T-helper 2 cell (primary cell): ENCODE measurements around the gene OR10K1.
"Not testable (repeated sequence)": the region's sequence is repeated elsewhere in the genome, so short reads cannot be mapped to it uniquely, and the experiment has no call there.

Experiments
- DNase-seq, 5 experiments: peaks; one replicate each; pipeline versions ENCODE4 v3.0.0 to v3.0.0-alpha.2; 2012 to 2022
- total RNA-seq, 2 donors: gene quantifications; one replicate each; lab custom pipeline; 2026; lab: John Stamatoyannopoulos, UW

OR10K1 gene, protein sequence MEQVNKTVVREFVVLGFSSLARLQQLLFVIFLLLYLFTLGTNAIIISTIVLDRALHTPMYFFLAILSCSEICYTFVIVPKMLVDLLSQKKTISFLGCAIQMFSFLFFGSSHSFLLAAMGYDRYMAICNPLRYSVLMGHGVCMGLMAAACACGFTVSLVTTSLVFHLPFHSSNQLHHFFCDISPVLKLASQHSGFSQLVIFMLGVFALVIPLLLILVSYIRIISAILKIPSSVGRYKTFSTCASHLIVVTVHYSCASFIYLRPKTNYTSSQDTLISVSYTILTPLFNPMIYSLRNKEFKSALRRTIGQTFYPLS
- total RNA-seq, result 0 reads per million in 2 donors

DNA sequence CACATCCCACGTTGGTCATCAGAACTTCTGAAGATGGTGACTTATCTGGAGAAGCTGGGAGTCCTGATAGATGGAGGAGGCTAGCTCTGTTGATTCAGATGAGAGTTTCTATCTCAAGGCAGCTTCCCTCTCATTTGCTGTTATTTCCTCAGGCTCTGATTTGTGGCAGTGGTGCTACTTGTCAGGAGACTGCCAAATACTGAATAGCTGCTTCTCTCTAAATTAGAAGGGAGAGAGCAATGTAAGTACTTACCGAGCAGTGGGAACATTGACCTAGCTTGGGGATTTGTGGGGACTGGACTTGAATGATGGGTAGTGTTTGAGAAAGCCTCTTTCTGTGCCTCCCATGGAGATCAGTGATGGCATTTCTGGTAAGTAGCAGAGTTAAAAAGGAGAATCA, at the start of gene OR10K1:
OR10K1 (plus strand) TSS at position 301 of the 400 bp plus-strand sequence. CDS start 3,728 bp downstream, outside the sequence.
- DNase-seq, result no peak

DNA sequence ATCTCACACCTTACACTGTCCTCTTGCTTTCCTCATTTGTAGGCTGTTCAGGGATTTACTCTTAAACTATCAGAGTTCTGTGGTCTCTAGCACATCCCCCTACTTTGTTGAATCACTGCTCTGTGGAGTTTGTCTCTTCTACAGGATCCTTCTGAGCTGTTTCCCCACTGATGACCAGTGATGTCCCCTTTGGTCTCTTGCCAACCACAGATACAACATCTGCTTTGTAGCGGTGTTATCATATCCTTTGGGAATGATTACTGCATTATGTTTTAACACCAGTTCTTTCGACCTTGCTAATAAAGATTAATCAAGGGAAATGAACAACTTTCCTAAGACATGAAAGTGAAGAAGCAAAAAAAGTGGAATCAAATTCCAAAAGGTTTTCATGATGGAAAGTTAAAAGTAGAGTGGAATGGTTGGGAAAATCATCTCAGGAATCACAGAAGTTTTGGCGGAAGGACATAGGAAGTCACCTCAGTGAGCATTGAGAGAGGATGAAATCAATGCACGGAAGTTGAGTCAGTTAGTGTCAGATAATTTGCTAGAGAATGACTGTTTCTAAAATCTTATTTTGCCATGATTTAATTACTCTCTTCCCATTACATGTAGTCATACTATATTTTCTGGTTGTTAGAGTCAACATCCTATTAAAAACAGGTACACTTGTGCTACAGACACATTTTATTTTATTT, 46.8 kb upstream of the OR10K1 start:
- DNase-seq, result no peak

DNA sequence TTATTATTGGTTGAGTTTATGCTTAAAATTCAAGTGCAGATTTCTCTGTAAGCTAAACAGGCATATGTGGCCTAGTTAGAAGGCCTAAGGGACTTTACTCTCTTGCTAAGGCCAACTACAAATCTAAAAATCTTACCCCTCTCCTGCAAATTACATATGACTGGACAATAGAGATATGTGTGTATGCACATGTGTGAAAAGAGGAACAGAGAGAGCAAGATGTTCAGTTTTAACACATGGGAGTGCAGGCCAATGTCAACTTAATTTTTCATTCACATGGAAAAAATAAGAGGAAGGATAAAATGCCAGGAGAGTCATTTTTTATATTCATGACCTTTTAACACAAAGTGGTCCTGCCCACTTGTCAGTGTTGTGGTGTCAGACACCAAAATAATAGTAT, 44.0 kb upstream of the OR10K1 start:
- no peak for DNase-seq

DNA sequence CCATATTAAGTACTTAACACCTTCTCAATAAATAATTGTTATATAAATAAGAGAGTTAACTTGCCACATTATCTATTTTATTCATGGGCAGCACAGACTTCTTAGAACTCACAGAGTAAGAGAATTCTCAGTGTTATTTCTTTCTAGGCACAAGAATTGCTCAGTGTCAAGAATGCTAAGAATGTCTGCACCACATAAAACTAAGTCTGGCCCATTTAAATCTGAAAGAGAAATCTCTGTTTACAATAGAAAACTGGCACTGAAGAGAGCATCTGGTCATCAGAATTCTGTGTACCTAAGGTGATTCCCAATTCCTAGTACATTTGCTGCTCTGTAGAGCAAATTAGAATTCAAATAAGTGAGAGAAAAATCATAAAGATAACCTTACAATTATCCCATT, 39.4 kb upstream of the OR10K1 start:
- no peak for DNase-seq

DNA sequence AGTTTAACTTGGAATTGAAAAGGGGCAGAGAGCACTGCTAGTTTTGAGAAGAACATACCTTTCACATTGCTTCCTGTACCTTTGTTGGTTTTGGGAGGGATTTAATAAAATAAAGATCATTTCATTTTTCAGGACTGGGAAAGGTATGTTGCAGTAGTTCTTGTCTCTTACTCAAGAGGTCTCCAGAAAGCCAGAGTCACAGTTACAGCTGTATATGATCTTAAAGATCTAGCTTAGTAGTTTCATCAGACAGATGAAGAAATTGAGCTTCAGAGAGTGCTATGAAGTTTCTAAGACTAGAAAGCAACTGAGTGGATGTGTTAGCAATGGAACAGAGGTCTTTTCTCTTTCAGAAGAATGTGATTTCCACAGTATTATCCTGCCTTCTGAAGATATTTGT, 36.6 kb upstream of the OR10K1 start:
- no peak for DNase-seq

DNA sequence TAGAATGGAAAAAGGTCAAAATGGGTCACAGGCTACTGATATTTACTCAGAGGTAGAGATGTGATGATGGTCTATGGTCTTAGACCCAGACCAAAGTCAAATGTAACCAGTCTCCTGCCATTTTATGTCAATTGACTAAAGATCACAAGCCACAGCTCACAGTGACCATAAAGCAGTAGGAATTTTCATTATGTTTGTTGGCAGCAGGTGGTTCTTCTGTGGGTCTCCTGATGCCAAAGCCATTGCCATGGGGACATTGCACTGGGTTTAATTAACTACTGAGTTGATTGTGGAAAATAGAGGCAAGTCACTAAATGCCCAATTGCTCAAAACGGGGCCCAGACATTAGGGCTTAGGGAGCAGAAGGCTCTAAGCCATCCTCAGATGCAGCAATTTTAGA, 35.5 kb upstream of the OR10K1 start, which contains the start of gene OR10K2:
OR10K2 (minus strand) TSS at position 101 of the 400 bp plus-strand sequence. CDS start 5,371 bp downstream, outside the sequence.
- DNase-seq, result no peak

DNA sequence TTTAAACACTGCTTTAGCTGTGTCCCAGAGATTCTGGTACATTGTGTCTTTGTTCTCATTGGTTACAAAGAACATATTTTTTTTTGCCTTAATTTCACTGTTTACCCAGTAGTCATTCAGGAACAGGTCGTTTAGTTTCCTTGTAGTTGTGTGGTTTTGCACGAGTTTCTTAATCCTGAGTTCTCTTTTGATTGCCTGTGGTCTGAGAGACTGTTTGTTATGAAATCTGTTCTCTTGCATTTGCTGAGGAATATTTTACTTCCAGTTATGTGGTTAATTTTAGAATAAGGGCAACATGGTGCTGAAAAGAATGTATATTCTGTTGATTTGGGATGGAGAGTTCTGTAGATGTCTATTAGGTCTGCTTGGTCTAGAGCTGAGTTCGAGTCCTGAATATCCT, 31.5 kb upstream of the OR10K1 start:
- not testable (repeated sequence) for DNase-seq

DNA sequence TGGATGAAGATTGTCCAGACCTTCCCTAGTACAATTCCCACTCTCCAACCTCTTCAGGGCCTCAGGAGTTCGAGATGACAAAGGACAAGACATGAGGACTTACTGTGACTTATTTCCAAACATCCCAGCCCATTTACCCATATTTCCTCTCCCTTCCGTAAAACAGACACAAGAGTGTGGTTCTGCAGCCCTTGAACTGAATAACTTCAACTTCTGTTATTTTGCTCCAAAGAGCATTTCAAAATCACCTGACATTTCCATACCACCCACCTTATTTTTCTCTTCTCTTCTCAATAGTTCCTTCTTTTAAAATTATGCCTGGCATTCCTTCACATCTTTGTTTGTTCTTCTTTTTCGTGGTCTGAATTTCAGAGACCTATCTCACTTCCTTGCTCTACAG, 26.9 kb upstream of the OR10K1 start:
- no peak for DNase-seq

DNA sequence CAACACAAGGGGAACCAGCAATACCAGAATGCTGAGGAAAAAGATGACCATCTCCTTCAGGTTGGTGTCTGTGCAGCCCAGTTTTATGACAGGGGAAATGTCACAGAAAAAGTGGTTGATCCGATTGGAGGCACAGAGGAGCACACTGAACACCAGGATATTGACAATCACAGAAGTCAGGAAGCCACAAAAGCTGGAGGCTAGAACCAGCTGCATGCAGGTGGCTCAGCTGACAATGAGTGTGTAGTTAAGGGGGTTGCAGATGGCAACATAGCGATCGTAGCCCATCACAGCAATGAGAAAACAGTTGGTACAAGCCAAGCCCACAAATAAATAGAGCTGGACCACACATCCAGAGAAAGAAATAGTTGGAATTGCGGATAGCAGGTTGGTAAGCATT, 16.3 kb upstream of the OR10K1 start:
- DNase-seq, result no peak

DNA sequence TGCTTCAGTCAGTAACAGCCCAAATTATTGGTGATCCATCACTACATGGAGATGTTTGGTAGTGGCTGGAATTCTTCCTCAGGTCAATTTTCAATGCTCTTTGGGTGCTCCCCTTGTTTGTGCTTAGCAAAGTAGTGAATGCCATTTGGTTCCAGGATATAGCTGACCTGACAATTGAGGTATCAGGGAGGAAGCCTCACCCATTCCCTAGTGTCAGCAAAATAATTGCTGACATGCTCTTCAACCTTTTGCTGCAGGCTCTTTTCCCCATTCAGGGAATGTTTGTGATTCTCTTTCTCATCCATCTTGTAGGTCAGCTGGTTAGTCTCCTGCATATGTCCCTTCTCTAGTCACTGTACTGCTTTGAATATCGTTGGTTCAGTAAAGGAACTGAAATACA, 7.1 kb upstream of the OR10K1 start:
- no peak for DNase-seq

DNA sequence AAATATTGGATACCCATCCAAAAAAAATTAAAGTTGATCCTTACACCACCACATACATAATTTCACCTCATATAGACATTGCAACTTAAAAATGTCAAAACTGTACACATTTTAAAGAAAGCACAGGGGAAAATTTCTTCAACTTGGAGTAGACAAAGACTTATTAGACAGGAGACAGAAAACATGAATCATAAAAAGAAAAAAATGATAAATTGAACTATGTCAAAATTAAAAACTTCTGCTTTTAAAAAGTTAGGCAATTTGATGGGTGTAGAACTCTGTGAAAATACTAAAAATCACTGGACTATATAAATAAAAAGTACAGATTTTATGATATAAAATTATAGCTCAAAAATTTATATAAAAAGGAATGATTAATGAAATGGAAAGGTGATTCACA, 4.4 kb upstream of the OR10K1 start:
- no peak for DNase-seq

DNA sequence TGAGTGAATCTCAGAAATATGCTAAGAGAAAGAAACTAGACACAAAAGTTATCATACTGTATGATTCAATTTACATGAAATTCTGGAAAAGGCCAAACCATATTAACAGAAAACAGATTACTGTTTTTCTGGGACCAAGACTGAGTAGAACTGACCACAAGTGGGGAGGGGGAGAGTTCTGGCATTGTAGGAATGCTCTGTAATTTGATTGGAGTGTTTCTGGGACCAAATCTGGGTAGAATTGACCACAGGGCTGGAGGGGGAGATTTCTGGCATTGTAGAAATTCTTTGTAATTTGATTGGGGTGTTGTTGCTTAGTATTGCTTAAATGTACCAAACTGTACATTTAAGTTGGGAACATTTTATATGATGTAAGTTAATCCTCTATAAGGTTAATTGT, 3.4 kb upstream of the OR10K1 start:
- DNase-seq, result no peak

DNA sequence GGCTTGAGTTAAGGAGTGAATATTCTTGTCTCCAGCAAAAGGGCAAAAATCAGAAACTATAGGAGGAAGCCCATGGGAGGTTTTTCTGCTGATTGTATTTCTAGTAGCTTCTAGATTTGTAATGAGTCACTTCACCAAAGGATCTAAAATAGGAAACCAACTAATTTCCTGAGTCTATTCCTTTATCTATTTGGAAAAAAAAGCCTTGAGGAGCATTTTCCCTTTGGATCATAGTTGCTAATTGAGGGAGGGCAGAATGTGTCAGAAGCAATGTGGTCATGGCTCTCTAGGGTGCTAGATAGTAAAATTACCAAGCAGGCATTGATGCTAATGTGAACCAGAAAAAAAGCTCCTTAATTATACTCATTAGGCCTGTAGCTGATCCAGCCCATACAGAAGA, 10.3 kb downstream of the OR10K1 start, which contains the start of gene OR10R2:
OR10R2 (plus strand) TSS at position 301 of the 400 bp plus-strand sequence. CDS start 106 bp downstream, outside the sequence.
- DNase-seq, result no peak

DNA sequence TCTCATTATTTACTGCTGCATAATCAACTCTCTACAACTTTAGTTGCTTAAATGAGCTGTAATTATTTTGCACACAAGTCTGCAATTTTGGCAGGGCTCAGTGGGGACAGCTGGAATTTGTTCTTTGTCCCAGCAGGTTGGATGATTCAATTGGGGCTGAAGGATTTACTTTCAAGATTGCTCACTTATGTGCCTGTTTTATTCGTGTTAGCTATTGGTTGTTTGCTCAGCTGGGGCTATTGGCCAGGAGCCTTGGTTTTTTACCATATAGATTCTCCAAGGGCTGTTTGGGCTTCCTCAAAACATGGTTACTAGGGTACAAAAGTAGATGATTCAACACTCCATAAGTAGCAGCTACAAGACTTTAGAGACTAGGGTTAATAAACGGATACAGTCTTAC, 23.8 kb downstream of the OR10K1 start:
- no peak for DNase-seq

DNA sequence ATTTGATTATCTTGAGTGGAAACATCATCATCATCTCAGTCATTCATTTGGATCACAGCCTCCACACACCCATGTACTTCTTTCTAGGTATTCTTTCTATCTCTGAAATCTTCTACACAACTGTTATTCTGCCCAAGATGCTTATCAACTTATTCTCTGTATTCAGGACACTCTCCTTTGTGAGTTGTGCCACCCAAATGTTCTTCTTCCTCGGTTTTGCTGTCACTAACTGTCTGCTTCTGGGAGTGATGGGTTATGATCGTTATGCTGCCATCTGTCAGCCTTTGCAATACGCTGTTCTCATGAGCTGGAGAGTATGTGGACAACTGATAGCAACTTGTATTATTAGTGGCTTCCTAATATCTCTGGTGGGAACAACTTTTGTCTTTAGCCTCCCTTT, 29.7 kb downstream of the OR10K1 start:
- no peak for DNase-seq

DNA sequence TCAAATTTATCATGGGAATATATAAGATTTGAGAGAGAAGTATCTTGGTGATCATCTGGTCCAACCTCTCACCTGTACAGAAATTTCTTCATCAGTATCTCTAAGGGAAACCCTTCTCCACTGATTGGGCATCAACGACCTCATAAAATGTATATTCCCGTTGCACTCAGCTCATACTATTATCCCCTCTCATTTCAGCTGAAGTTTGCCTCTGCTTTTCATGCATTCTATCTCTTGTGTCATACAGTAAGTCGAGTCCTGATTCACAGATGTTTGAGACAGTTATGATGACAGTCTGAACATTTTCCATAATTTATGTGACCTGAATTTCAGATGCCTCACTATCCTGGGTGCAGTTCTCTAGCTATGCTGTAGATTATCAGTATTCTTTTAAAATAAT, 31.4 kb downstream of the OR10K1 start:
- no peak for DNase-seq

DNA sequence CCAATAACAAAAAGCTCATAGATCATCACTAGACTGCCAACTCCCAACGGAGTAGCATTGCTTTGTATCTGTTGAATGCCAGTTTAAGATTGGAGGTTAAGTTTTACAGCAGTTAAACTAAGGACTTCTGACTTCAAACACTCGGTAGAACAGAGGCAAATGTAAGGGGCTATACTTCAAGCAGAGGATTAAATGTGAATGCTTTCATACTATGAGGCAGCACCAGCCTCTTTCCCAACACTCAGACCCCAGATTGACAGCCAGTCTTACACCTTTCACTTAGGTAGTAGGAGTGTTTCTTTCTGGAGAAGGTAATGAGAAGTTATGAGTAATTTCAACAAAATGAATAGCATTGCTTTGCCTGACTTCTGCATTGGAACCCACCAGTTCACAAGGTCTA, 33.2 kb downstream of the OR10K1 start:
- no peak for DNase-seq

DNA sequence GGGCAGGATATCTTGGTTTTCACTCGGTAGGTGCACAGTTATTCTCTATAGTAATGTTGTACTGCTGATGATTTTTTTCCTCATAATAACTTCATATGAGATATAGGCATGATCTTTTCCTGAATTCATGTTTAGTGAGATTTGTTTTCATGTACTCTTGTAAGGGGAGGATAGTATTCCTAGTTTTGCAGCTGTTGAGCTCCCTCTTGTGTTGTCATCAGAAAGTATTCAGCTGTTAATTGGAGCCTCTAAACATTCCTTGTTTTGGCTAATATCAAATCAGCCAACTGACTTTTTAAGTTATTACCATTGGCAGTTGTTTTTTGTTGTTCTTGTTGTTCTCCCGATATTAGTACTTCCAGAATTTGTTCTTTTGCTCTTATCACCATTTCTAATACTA, 34.7 kb downstream of the OR10K1 start:
- no peak for DNase-seq

DNA sequence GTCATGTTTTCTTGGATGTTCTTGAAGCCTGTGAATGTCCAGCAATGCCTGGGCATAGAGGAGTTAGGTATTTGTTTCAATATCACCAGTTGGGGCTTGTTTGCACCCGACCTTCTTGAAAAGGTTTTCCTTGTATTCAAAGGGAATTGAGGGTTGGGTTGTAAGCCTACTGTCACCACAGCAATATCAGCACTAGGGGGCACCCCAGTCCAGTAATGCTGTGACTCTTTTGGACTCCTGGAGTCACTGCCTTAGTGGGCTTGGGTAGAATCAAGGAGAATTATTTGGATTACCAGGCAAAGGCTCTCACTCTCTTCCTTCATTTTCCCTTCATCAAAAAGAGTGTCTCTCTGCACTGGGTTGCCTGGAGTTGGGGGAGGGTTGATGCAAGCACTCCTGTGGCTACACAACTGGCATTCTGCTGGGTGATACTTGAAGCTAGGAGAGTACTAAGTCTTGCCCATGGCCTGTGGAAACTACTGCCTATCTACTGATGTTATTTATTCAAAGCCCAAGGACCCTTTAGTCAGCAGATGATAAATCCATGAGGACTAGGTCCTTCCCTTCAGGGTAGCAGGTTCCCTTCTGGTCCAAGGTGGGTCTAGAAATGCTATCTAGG, 44.8 kb downstream of the OR10K1 start:
- peak in 4 of 5 experiments; percentile 1 to 53 (median 18) for DNase-seq

DNA sequence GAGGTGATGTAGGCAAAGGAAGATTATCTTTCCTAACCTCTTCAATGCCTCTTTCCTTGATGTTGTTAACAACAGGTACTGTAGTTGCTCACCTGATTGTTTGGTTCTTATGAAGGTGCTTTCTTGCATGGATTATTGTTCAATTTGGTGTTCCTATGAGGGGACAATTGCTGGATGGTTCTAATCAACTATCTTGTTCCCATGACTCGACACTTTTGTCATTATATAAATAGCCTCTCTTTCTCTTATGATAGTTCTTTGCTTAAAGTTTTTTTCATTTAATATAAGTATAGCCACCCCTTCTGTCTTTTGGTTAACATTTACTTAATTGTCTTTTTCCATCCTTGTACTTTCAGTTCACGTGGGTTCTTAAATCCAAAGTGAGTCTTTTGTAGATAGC, 45.9 kb downstream of the OR10K1 start:
- no peak for DNase-seq

DNA sequence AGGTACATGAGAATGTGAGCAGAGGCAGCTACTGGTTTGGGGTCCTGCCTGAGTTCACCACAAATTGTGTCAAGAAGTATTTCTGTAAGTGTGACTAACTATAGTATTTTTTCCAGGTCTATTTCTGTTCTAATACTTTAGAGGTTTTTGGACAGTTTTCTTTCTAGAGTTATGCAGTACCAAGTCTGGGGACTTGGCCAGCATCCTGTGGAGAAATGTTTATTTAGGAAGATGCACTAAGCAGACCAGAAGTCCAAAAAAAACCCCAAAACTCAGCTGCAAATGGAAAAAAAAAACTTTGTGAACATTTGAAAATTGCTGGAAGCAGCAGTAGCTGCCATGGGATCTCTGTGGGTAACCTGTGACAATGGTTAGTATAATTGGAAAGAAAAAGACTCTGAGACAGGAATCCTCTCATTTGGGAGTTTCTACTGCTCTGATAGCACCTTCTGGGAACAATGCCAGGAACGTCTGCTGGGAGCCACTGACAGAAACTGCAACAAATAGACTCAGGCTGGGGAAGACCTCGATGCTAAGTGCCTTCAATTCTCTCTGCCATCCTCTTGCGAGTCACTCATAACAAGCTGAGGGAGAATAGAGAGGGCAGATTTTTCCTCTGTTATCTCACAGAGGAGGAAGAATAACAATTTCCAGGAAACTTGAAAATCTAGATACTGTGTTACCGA, 48.0 kb downstream of the OR10K1 start:
- DNase-seq, result no peak

DNA sequence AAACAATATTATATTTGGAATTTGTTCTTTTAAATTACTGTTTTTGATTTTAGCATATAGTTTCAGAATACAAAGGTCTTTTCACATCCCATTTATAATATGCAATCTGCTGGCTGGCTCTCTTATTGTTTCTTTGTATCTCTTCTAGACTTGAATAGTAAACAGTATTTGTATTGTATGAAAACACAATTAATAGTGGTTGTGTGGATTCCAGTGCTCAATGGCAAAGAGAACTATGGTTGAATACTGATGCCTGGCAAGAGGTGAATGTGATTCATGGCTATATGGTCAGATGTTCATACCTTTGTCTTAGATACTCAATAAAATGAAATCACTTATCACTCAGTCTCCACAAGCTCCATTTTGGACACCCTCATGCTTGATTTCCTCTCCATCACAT, 55.3 kb downstream of the OR10K1 start:
- no peak for DNase-seq
